ENCODE measurements around the gene BMP2. TPM values are rescaled to one million over a fixed set of nuclear protein-coding genes. Genes with fewer than 3 reads are reported as not detected.
A peak's percentile ranks its signal among the peaks of the same experiment; 100 is the strongest.

The BMP2 gene
- total and polyA plus RNA-seq, 2 experiments from 2014 or later, result 261 to 343 TPM

DNA sequence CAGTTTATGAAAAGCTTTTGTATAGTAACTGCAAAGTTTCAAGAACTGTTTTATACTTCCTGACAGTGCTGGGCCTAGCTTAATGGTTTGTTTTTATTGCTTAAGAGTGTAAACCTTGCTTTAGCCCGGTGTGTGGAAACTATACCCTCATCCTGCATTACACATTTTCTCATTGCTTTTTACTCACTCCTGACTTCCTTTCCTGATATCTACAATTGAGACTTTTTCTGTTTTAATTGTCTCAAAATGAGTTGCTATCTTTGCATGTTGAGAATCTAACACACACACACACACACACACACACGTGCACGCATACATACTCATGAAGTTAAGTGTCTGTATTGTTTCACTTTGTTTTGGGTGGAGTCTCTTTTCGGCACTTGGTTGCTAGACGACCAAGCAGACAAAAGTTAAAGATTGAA, 16.7 kb downstream of the BMP2 start:
- no peaks in the 10 kb centered on the region for H3K27me3 ChIP-seq
- no peak overlapping the region for H3K4me3 ChIP-seq
- peak overlapping the region; percentile 69 for H3K27ac ChIP-seq
- DNase-seq (ENCODE audit: low read depth in 1 of 2, low spot score in 1 of 2), result peak in 1 of 2 donors; percentile 49
- peaks cover 27% of the 10 kb centered on the region for H3K36me3 ChIP-seq
- TF ChIP-seq, protein P1, sequence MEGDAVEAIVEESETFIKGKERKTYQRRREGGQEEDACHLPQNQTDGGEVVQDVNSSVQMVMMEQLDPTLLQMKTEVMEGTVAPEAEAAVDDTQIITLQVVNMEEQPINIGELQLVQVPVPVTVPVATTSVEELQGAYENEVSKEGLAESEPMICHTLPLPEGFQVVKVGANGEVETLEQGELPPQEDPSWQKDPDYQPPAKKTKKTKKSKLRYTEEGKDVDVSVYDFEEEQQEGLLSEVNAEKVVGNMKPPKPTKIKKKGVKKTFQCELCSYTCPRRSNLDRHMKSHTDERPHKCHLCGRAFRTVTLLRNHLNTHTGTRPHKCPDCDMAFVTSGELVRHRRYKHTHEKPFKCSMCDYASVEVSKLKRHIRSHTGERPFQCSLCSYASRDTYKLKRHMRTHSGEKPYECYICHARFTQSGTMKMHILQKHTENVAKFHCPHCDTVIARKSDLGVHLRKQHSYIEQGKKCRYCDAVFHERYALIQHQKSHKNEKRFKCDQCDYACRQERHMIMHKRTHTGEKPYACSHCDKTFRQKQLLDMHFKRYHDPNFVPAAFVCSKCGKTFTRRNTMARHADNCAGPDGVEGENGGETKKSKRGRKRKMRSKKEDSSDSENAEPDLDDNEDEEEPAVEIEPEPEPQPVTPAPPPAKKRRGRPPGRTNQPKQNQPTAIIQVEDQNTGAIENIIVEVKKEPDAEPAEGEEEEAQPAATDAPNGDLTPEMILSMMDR (IDR thresholded peaks at IDR 0.05; ENCODE audit: low read depth, low read length), result no peak
- peaks cover 24% of the 10 kb centered on the region for H3K4me1 ChIP-seq (ENCODE audit: low read depth)
- no peaks in the 10 kb centered on the region for H3K9me3 ChIP-seq (ENCODE audit: low read depth)

DNA sequence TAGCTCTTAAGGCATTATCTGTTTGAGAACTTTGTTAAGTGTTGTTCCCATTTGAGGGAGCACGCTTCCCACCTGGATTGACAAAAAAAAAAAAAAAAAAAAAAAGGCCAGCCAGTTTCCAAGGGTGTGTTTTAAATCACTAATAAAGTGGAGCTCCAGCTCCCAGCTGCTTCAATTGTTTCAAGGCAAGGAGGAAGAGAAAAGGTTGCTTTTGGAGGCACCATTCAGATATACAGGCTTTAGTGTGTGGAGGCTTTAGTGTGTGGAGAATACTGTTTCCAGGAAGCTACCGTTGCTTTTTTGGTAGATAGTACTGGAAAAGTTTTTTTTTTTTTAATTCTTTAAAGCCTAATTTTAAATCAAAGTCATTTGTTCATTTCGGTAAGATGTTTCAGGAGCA, 17.3 kb downstream of the BMP2 start:
- no peak overlapping the region for H3K27ac ChIP-seq
- no peak for DNase-seq (ENCODE audit: low read depth in 1 of 2, low spot score in 1 of 2)

GRCh38 chr20:6786548-6786947, 19.1 kb downstream of the BMP2 start:
- H3K36me3 ChIP-seq, result peaks cover 4% of the 10 kb centered on the region

More for the DNA sequence above, 17.3 kb downstream of the BMP2 start:
- Histone ChIP-seq H3K4me1 (ENCODE audit: low read depth) (peaks cover 21% of the 10 kb centered on the region), H3K36me3 (peaks cover 22% of the 10 kb centered on the region), H3K27me3 (no peaks in the 10 kb centered on the region), H3K9me3 (ENCODE audit: low read depth) (no peaks in the 10 kb centered on the region), H3K4me3 (no peak overlapping the region)
- TF ChIP-seq, protein P1 (IDR thresholded peaks at IDR 0.05; ENCODE audit: low read depth, low read length), result no peak

GRCh38 chr20:6792789-6793188, 25.3 kb downstream of the BMP2 start:
- DNase-seq (ENCODE audit: low read depth in 1 of 2, low spot score in 1 of 2), result no peak
- peaks cover under 1% of the 10 kb centered on the region for H3K4me1 ChIP-seq (ENCODE audit: low read depth)
- no peaks in the 10 kb centered on the region for H3K9me3 ChIP-seq (ENCODE audit: low read depth)
- H3K27ac ChIP-seq, result no peak overlapping the region
- H3K4me3 ChIP-seq, result no peak overlapping the region
- no peaks in the 10 kb centered on the region for H3K27me3 ChIP-seq
- H3K36me3 ChIP-seq, result no peaks in the 10 kb centered on the region
- TF ChIP-seq, protein P1 (IDR thresholded peaks at IDR 0.05; ENCODE audit: low read depth, low read length), result no peak

More at GRCh38 chr20:6786548-6786947, 19.1 kb downstream of the BMP2 start:
- peaks cover 9% of the 10 kb centered on the region for H3K4me1 ChIP-seq (ENCODE audit: low read depth)
- H3K27ac ChIP-seq, result peak overlapping the region; percentile 2
- H3K4me3 ChIP-seq, result no peak overlapping the region
- H3K9me3 ChIP-seq (ENCODE audit: low read depth), result no peaks in the 10 kb centered on the region
- TF ChIP-seq, protein P1 (IDR thresholded peaks at IDR 0.05; ENCODE audit: low read depth, low read length), result no peak
- no peaks in the 10 kb centered on the region for H3K27me3 ChIP-seq
- no peak for DNase-seq (ENCODE audit: low read depth in 1 of 2, low spot score in 1 of 2)

DNA sequence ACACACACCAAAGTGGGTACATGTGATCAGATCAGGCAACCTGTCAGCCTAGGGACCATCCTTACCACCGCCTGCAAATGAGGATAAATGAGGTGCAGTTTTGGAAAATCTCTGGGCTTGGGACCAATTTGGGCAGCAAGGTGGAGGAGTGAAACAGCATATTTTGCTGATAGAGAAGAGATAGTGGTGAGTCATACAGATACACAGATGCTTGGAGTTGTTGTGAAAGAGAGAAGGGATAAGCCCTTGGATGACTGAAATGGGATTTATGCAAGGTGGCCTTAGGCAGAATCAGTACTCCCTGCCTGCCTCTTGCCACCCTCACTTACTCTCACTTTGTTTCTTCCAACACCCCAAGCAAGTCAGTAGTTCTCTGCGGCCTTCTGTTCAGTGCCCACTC, 34.7 kb downstream of the BMP2 start:
- H3K27ac ChIP-seq, result no peak overlapping the region
- no peaks in the 10 kb centered on the region for H3K36me3 ChIP-seq
- peak in 1 of 2 donors; percentile 11 for DNase-seq (ENCODE audit: low read depth in 1 of 2, low spot score in 1 of 2)
- no peaks in the 10 kb centered on the region for H3K27me3 ChIP-seq
- TF ChIP-seq, protein P1 (IDR thresholded peaks at IDR 0.05; ENCODE audit: low read depth, low read length), result no peak
- peaks cover 3% of the 10 kb centered on the region for H3K4me1 ChIP-seq (ENCODE audit: low read depth)
- H3K9me3 ChIP-seq (ENCODE audit: low read depth), result peaks cover 1% of the 10 kb centered on the region
- H3K4me3 ChIP-seq, result no peak overlapping the region
